ENCODE measurements around the gene G6PD.
A peak's percentile ranks its signal among the peaks of the same experiment; 100 is the strongest.
"Not testable (repeated sequence)": the region's sequence is repeated elsewhere in the genome, so short reads cannot be mapped to it uniquely, and the experiment has no call there.

The G6PD gene

DNA sequence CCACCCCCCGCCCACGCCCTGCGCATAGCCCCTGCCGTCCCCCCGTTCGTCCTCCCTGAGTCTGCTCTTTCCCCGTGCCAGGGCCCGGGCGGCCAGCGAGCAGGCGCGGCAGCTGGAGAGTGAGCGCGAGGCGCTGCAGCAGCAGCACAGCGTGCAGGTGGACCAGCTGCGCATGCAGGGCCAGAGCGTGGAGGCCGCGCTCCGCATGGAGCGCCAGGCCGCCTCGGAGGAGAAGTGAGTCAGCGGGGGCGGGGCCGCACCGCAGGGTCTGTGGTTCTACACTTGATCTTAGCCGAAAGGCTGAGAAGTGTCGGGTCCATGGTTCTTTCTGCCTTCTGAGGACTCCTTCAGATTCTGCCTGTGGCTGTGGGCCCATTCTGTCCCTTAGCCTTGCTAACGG is 13.7 kb upstream of the G6PD start:
- not testable (repeated sequence) for H3K4me3 ChIP-seq (replicated peaks; ENCODE audit: low read depth, low read length); DNase-seq (ENCODE audit: low read depth)

GRCh38 chrX:154558896-154559295 is 12.2 kb upstream of the G6PD start:
- H3K4me3 ChIP-seq (replicated peaks; ENCODE audit: low read depth, low read length); DNase-seq (ENCODE audit: low read depth): not testable (repeated sequence)

DNA sequence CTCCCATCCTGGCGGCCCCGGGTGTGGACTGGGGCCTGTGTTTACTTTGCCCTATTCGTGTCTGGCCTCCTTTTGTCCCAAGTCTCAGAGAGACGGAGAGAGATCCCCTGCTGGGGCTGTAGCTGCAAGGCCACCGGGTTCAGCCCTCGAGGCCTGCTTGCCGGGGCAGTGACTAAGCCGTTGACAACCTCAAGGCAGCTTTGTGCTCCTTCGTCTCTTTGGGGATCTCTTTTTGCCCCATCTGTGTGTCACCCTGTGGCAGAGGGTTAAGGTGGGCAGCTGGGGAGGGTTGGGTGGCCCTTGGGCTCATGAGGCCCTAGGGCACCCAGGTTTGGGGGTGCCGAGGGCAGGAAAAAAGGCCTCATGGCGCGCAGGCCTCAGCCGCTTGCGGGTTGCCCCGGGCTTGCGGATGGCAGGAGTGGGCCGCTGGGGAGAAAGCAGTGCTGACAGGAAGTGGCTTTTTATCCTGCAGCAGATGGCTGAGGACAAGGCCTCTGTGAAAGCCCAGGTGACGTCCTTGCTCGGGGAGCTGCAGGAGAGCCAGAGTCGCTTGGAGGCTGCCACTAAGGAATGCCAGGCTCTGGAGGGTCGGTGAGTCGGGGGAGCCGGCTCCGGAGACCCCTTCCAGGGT is 11.5 kb upstream of the G6PD start:
- not testable (repeated sequence) for H3K4me3 ChIP-seq (replicated peaks; ENCODE audit: low read depth, low read length); DNase-seq (ENCODE audit: low read depth)

DNA sequence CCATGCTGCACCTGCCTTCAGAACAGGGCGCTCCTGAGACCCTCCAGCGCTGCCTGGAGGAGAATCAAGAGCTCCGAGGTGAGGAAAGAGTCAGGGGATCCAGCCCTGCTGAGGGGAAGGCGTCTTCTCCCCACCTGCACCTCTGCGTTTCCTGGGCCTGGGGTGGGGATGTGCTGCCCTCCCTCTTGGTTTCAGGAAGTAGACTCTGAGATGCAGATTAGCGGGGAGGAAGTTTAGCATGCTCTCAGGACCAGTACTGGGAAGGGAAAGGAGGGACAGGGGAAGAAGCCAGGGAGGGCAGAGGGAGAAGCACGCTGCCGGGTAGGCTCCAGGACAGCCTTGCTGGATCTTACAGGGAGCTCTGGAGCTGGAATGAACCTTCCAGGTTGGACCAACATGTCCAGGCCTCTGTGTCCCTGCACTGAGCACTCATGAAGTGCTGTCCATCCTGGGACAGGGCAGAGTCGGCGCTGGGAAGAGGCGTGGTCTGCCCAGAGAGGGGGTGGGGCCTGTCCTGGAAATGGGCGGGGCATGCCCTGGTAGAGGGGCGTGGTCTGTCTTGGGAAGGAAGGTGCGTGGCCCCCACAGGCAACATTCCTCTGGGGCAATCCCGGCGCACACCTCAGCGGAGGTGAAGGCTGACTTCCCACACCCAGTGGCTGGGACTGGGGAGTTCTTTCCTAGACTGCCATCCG is 5.6 kb upstream of the G6PD start:
- H3K4me3 ChIP-seq (replicated peaks; ENCODE audit: low read depth, low read length); DNase-seq (ENCODE audit: low read depth): not testable (repeated sequence)

- TF ChIP-seq CTCF (IDR thresholded peaks at IDR 0.05; ENCODE audit: low read length, missing control alignments) = no peak
Measured at GRCh38 chrX:154549766-154550165, 3.1 kb upstream of the G6PD start.

GRCh38 chrX:154548028-154548316 is 1.3 kb upstream of the G6PD start:
- no peak for TF ChIP-seq CTCF (IDR thresholded peaks at IDR 0.05; ENCODE audit: low read length, missing control alignments)
- peak overlapping the region; percentile 78 for H3K4me3 ChIP-seq (replicated peaks; ENCODE audit: low read depth, low read length)
- DNase-seq (ENCODE audit: low read depth) = peak; percentile 29

More at GRCh38 chrX:154549766-154550165, 3.1 kb upstream of the G6PD start:
- DNase-seq (ENCODE audit: low read depth) = no peak
- no peak overlapping the region for H3K4me3 ChIP-seq (replicated peaks; ENCODE audit: low read depth, low read length)

GRCh38 chrX:154547245-154548027 is 790 bp upstream of the G6PD start, which contains the start of gene IKBKG:
Gene IKBKG (plus strand): TSS chrX:154547620. CDS start chrX:154552003, 4,383 bp downstream.
- no peak for TF ChIP-seq CTCF (IDR thresholded peaks at IDR 0.05; ENCODE audit: low read length, missing control alignments)
- peak within 1 kb of the TSS; percentile 78 for H3K4me3 ChIP-seq (replicated peaks; ENCODE audit: low read depth, low read length)
- DNase-seq (ENCODE audit: low read depth) = peak; percentile 91

DNA sequence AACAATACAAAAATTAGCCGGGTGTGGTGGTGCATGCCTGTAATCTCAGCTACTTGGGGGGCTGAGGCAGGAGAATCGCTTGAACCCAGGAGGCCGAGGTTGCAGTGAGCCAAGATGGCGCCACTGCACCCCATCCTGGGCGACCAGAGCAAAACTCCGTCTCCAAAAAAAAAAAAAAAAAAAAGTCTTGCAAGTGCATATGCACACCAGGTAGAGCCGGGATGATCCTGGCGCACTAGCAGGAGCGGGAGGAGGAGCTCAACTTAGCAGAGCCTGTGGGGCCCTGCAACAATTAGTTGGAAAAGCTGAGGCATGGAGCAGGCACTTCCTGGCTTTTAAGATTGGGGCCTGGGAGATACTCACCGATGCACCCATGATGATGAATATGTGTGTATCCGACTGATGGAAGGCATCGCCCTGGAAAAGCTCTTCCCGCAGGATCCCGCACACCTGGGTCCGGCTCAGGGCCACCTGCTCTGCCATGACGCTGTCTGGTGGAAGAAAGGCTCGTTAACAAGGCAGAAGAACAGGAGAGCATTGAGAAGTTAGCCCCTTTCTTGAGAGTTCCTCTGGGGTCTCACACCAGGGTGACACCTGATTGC is 872 bp downstream of the G6PD start:
- no peak for TF ChIP-seq CTCF (IDR thresholded peaks at IDR 0.05; ENCODE audit: low read length, missing control alignments)
- DNase-seq (ENCODE audit: low read depth) = no peak
- peak overlapping the region; percentile 78 for H3K4me3 ChIP-seq (replicated peaks; ENCODE audit: low read depth, low read length)

Data from fibroblast of pulmonary artery (primary cell).